ENCODE results near the gene TMEM38B. TPM values are rescaled to one million over a fixed set of nuclear protein-coding genes. Genes with fewer than 3 reads are reported as not detected.

TMEM38B gene
- total and polyA plus RNA-seq, 2 donors (not counting 3 experiments of a cell fraction or from before 2014, with no cell fraction given): 4.2 to 7.7 TPM

GRCh38 chr9:105701145-105701544, 6.8 kb downstream of the TMEM38B start:
- Histone ChIP-seq H3K79me2 (ENCODE audit: control insufficient read depth, insufficient read depth, low read length) (no peaks in the 10 kb centered on the region), H3K27ac (ENCODE audit: insufficient read depth, low read depth, low read length) (no peak overlapping the region), H3K27me3 (ENCODE audit: control insufficient read depth in 2 of 2, insufficient read depth in 2 of 2, low read length in 2 of 2) (no peaks in the 10 kb centered on the region), H3K9me3 (replicated peaks; ENCODE audit: control insufficient read depth, insufficient read depth, low read length) (no peaks in the 10 kb centered on the region), H3K4me2 (ENCODE audit: insufficient read depth, low read length) (no peak overlapping the region), H2AFZ (ENCODE audit: low read depth, low read length) (no peak overlapping the region), H4K20me1 (replicated peaks; ENCODE audit: control insufficient read depth, extremely low read depth, insufficient read depth, low read length) (no peaks in the 10 kb centered on the region), H3K4me3 (replicated peaks in 1 of 3; ENCODE audit: insufficient read depth in 1 of 3, low read depth in 1 of 3, low read length in 3 of 3) (no peak overlapping the region), H3K36me3 (ENCODE audit: control insufficient read depth in 2 of 2, extremely low read depth in 1 of 2, insufficient read depth in 2 of 2, low read length in 2 of 2) (no peaks in the 10 kb centered on the region), H3K9me1 (replicated peaks; ENCODE audit: control insufficient read depth, extremely low read depth, insufficient read depth, low read length) (no peaks in the 10 kb centered on the region), H3K9ac (replicated peaks; ENCODE audit: extremely low read depth, insufficient read depth, low read length) (no peak overlapping the region), H3K4me1 (ENCODE audit: control insufficient read depth, extremely low read depth, insufficient read depth, low read length) (no peaks in the 10 kb centered on the region)
- TF ChIP-seq MAX (IDR thresholded peaks at IDR 0.05; ENCODE audit: insufficient read depth, insufficient read length) (no peak), POLR2AphosphoS5 (IDR thresholded peaks at IDR 0.05; ENCODE audit: insufficient read depth, low read depth, low read length) (no peak), CTCF (IDR thresholded peaks at IDR 0.05; ENCODE audit: extremely low read depth in 1 of 2, insufficient read depth in 1 of 2, low read depth in 1 of 2, low read length in 2 of 2) (no peak), EZH2 (IDR thresholded peaks at IDR 0.05; ENCODE audit: borderline replicate concordance, low read depth, low read length, severe bottlenecking) (no peak), JUN (IDR thresholded peaks at IDR 0.05; ENCODE audit: borderline replicate concordance, insufficient read depth, insufficient read length, low read depth) (no peak), POLR2A (IDR thresholded peaks at IDR 0.05; ENCODE audit: low read depth, low read length) (no peak), FOS (IDR thresholded peaks at IDR 0.05; ENCODE audit: borderline replicate concordance, insufficient read depth, low read length) (no peak), MYC (IDR thresholded peaks at IDR 0.05; ENCODE audit: low read depth, low read length) (no peak), GATA2 (IDR thresholded peaks at IDR 0.05; ENCODE audit: insufficient read depth, insufficient read length, low read depth, low read length) (no peak)
- intact Hi-C loops (cut with micrococcal nuclease) (no loop called here), dilution Hi-C loops (cut with MboI; ENCODE audit: extremely low pct_ligation_motif_present, low sequenced_read_pairs) (no loop called here)
- FAIRE-seq (no peak), DNase-seq (ENCODE audit: low read depth, low spot score) (no peak)
- no TSS peak for BruUV-seq (replicated peaks)
- ChIA-PET POLR2A (no interaction called here), CTCF (interaction anchor here (1.7 kb wide), 1 partner anchor 18 kb away, joined by 4 read pairs; no protein-coding TSS in a partner anchor)
